B cell (primary cell): ENCODE results near the gene ZCCHC24. TPM values are rescaled to one million over a fixed set of nuclear protein-coding genes. Genes with fewer than 3 reads are reported as not detected.

Source experiments
- ATAC-seq: fragments of 200-7000 bp; cut with Tn5 transposase; one replicate; pipeline ENCODE4 v1.10.0; 2021; ENCODE audit warnings: low read depth, mild to moderate bottlenecking, moderate number of reproducible peaks, moderate library complexity
- CTCF ChIA-PET: fragments of 350-600 bp; sonication (Branson Sonifier 250); formaldehyde crosslinking; loops from one replicate; lab custom pipeline; 2021; ENCODE audit warnings: antibody characterized with exemption, inconsistent platforms; lab: Charles Lee
- POLR2A ChIA-PET: fragments of 350-600 bp; sonication (Branson Sonifier 250); formaldehyde crosslinking; loops from one replicate; lab custom pipeline; 2021; ENCODE audit warnings: antibody characterized with exemption; lab: Charles Lee
- DNase-seq: peaks from one replicate; pipeline ENCODE4 v3.0.0; 2013
- H2AFZ ChIP-seq: 2 replicates; pipeline ENCODE4 v1.6.1; 2012; ENCODE audit warnings: mild to moderate bottlenecking, low read depth, low read length; ENCODE audit not compliant: insufficient read depth, poor library complexity, severe bottlenecking
- H3K27ac ChIP-seq, 2 donors: 1 replicate in 1 of 2; 2 replicates in 1 of 2; pipeline ENCODE4 v1.5.1; 2012 to 2013; ENCODE audit warnings: low read length in 2 of 2, mild to moderate bottlenecking in 2 of 2, moderate library complexity in 1 of 2
- H3K27me3 ChIP-seq, 4 experiments: fragments of 200-600 bp in 1 of 4; sonication (generic) in 1 of 4; replicated peaks in 1 of 4; 1 replicate in 2 of 4; 2 replicates in 2 of 4; pipeline versions ENCODE4 v1.6.1 to v1.7.0; 2013 to 2016; ENCODE audit warnings: low read length in 3 of 4, mild to moderate bottlenecking in 2 of 4, mixed read lengths in 1 of 4, moderate library complexity in 1 of 4; ENCODE audit not compliant: insufficient read depth in 4 of 4, control insufficient read depth in 3 of 4; ENCODE audit errors: control extremely low read depth in 1 of 4
- H3K36me3 ChIP-seq, 2 experiments: replicated peaks in 1 of 2; 1 replicate in 1 of 2; 2 replicates in 1 of 2; pipeline versions ENCODE4 v1.6.1 to v1.7.1; 2013; ENCODE audit warnings: low read length in 1 of 2; ENCODE audit not compliant: insufficient read depth in 2 of 2, control insufficient read depth in 1 of 2; ENCODE audit errors: control extremely low read depth in 1 of 2, extremely low read depth in 1 of 2
- H3K4me1 ChIP-seq, 2 donors: fragments of 200-600 bp in 1 of 2; sonication (generic) in 1 of 2; 1 replicate in 1 of 2; 2 replicates in 1 of 2; pipeline versions ENCODE4 v1.5.1 to v1.6.1; 2013 to 2017; ENCODE audit warnings: low read length in 2 of 2; ENCODE audit not compliant: control insufficient read depth in 2 of 2, insufficient read depth in 2 of 2
- H3K4me2 ChIP-seq: replicated peaks from 2 replicates; pipeline ENCODE3; 2012; ENCODE audit warnings: mild to moderate bottlenecking, low read depth, low read length; ENCODE audit not compliant: poor library complexity, severe bottlenecking
- H3K4me3 ChIP-seq, 5 experiments: fragments of 200-600 bp in 1 of 5; sonication (generic) in 1 of 5; 1 replicate in 3 of 5; 2 replicates in 2 of 5; pipeline versions ENCODE4 v1.5.1 to v1.7.0; 2011 to 2016; ENCODE audit warnings: low read length in 4 of 5, mild to moderate bottlenecking in 4 of 5, low read depth in 2 of 5, control low read depth in 1 of 5, moderate library complexity in 1 of 5; ENCODE audit not compliant: insufficient read depth in 1 of 5; ENCODE audit errors: control extremely low read depth in 1 of 5, extremely low read depth in 1 of 5
- H3K79me2 ChIP-seq: fragments of 200-600 bp; sonication (generic); one replicate; pipeline ENCODE4 v1.6.0; 2016; ENCODE audit warnings: low read length; ENCODE audit not compliant: control insufficient read depth, insufficient read depth
- H3K9ac ChIP-seq: fragments of 200-600 bp; sonication (generic); 2 replicates; pipeline ENCODE4 v1.6.1; 2017; ENCODE audit warnings: mild to moderate bottlenecking, low read length, moderate library complexity
- H3K9me3 ChIP-seq, 3 donors: one replicate each; pipeline versions ENCODE4 v1.6.1 to v1.7.1; 2013; ENCODE audit warnings: low read length in 2 of 3; ENCODE audit not compliant: control insufficient read depth in 2 of 3, insufficient read depth in 1 of 3; ENCODE audit errors: control extremely low read depth in 1 of 3
- H4K20me1 ChIP-seq: 2 replicates; pipeline ENCODE4 v1.6.0; 2012; ENCODE audit warnings: mild to moderate bottlenecking, low read length; ENCODE audit not compliant: insufficient read depth, control insufficient read depth, poor library complexity, severe bottlenecking
- H3K27ac Mint-ChIP-seq: one replicate; pipeline ENCODE4 v1.8.0; 2021; ENCODE audit warnings: mixed read lengths
- H3K27me3 Mint-ChIP-seq: one replicate; pipeline ENCODE4 v1.8.0; 2021; ENCODE audit warnings: mixed read lengths
- H3K4me1 Mint-ChIP-seq: one replicate; pipeline ENCODE4 v1.8.0; 2021; ENCODE audit warnings: mixed read lengths
- H3K4me3 Mint-ChIP-seq: one replicate; pipeline ENCODE4 v1.8.0; 2021; ENCODE audit warnings: mixed read lengths
- H3K9me3 Mint-ChIP-seq: one replicate; pipeline ENCODE4 v1.8.0; 2022; ENCODE audit warnings: mixed read lengths; ENCODE audit not compliant: insufficient read depth
- EZH2 ChIP-seq: IDR thresholded peaks from 2 replicates; pipeline ENCODE4 v1.6.1; 2012; ENCODE audit warnings: borderline replicate concordance, low read depth, mild to moderate bottlenecking, moderate library complexity, low read length; ENCODE audit not compliant: insufficient read depth, poor library complexity, severe bottlenecking
- WGBS: methylation state at CpG from one replicate; pipeline ENCODE4 v1.1.5; 2013; ENCODE audit warnings: missing lambda C conversion rate; ENCODE audit not compliant: insufficient coverage; 5-methylcytosine and 5-hydroxymethylcytosine counted together
- intact Hi-C: fragments of 100-400 bp; cut with micrococcal nuclease; formaldehyde crosslinking; loops from one replicate; pipeline ENCODE4 v1.10.0; 2022
- polyA plus RNA-seq: library from polyadenylated mRNA; depleted of rRNA; stranded (reverse); fragments of >200 nt; gene quantifications from 2 replicates; pipeline ENCODE4 v1.2.3, GENCODE V29; 2012
- total RNA-seq, 2 donors: library from RNA; stranded (reverse); fragments of 120-200 nt in 1 of 2; gene quantifications; 1 replicate in 1 of 2; 2 replicates in 1 of 2; pipeline versions ENCODE4 v1.2.3 to v1.2.4, GENCODE V29; 2013 to 2022
- TF ChIP-seq, protein P1 (sequence below): fragments of 200-600 bp; IDR thresholded peaks from one replicate; pipeline ENCODE4 v1.8.0; 2022; ENCODE audit warnings: antibody characterized with exemption, mild to moderate bottlenecking

Gene ZCCHC24
- total and polyA plus RNA-seq, 2 donors (not counting 1 experiment from before 2014, with no cell fraction given): 0.34 to 2.3 TPM

DNA sequence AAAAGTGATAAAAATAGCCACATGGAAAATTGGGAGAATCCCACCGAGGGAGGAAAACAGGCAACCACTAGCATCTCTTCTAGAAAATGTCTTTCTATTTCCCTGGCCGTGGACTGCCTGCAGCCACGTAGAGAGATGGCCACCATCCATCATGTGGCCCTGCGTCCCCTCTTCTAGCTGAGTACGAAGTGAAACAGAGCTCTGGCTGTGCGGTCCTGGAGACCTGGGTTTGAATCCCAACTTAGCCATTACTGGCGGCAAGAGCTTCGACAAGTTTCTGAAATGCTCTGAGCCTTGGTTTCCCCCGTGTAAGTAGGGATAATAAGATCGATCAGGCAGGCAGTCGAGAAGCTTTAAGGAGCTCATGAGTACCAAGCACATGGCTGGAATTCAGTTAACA is 32.9 kb downstream of the ZCCHC24 start:
- CTCF ChIA-PET: no interaction called here
- peaks cover 0 to 4% of the 10 kb centered on the region in 2 donors for H3K4me1 ChIP-seq
- no peaks in the 10 kb centered on the region for H3K9me3 Mint-ChIP-seq

DNA sequence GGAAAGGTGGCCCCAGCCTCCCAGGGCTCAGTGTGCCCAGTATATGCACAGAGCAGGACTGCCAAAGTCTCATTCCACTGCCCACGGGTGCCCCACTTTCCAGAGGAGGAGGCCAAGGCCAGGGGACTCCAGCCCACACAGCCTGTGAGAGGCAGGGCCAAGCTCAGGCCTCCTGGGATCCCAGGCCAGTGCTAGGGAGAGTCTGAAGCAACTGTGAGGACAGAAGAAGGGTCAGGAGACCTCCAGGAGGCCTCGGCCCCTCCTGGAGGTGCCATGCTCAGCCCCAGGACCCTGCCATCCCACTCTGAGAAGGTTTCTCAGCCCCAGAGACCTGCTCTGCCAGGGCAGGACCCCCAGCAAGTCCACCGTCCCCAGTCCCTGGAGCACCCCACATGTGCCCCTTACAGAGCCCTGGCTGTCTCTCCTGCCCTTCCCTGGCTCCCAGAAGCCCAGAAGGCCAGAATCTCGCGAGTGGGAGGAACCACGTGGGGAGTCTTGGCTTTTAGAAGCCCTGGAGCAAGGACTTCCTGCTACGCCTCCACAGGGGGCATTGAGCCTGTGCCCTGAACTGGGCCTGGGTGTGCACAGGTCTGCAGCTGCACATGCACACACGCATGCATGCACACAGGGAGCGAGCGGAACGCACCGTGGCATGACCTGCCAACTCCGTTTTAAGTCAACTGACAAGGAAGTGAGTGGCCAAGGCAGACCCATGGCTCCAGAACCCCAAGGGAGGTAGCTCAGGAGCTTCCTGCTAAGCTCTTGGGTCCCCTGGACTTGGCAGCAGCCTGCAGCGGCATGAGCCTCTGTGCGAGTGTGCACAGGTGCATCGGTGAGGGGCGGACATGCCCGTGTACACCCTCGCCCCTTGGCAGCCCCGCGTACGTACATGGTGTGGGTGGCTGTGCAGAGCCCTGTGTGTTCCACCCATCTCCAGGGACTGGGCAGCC is 33.6 kb downstream of the ZCCHC24 start:
- Histone ChIP-seq H3K4me1 (peaks cover 0 to 4% of the 10 kb centered on the region in 2 donors), H3K27me3 (no peaks in the 10 kb centered on the region), H3K27ac (no peak overlapping the region), H2AFZ (no peak overlapping the region), H3K9ac (no peak overlapping the region), H3K9me3 (no peaks in the 10 kb centered on the region), H3K79me2 (no peaks in the 10 kb centered on the region), H4K20me1 (no peaks in the 10 kb centered on the region), H3K4me3 (no peak overlapping the region), H3K4me2 (no peak overlapping the region), H3K36me3 (no peaks in the 10 kb centered on the region)
- TF ChIP-seq, protein P1, sequence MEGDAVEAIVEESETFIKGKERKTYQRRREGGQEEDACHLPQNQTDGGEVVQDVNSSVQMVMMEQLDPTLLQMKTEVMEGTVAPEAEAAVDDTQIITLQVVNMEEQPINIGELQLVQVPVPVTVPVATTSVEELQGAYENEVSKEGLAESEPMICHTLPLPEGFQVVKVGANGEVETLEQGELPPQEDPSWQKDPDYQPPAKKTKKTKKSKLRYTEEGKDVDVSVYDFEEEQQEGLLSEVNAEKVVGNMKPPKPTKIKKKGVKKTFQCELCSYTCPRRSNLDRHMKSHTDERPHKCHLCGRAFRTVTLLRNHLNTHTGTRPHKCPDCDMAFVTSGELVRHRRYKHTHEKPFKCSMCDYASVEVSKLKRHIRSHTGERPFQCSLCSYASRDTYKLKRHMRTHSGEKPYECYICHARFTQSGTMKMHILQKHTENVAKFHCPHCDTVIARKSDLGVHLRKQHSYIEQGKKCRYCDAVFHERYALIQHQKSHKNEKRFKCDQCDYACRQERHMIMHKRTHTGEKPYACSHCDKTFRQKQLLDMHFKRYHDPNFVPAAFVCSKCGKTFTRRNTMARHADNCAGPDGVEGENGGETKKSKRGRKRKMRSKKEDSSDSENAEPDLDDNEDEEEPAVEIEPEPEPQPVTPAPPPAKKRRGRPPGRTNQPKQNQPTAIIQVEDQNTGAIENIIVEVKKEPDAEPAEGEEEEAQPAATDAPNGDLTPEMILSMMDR: no peak
- TF ChIP-seq EZH2: no peak
- H3K4me3 Mint-ChIP-seq: no peak overlapping the region
- H3K9me3 Mint-ChIP-seq: no peaks in the 10 kb centered on the region
- no peak overlapping the region for H3K27ac Mint-ChIP-seq
- H3K4me1 Mint-ChIP-seq: peaks cover 8% of the 10 kb centered on the region
- ChIA-PET CTCF (no interaction called here), POLR2A (no interaction called here)
- intact Hi-C loops: no loop called here
- WGBS: 85% methylated on average over 19 of the region's 22 CpGs
- DNase-seq: no peak
- no peaks in the 10 kb centered on the region for H3K27me3 Mint-ChIP-seq
- ATAC-seq: no peak

More for the DNA sequence above, 32.9 kb downstream of the ZCCHC24 start:
- no peak for TF ChIP-seq EZH2
- TF ChIP-seq, protein P1: no peak
- H3K27me3 ChIP-seq: no peaks in the 10 kb centered on the region
- H2AFZ ChIP-seq: no peak overlapping the region
- no peak for DNase-seq
- intact Hi-C loops: no loop called here
- H3K9ac ChIP-seq: no peak overlapping the region
- no peaks in the 10 kb centered on the region for H4K20me1 ChIP-seq
- no peak overlapping the region for H3K4me3 ChIP-seq
- 93% methylated on average over 10 of the region's 11 CpGs for WGBS
- H3K27ac Mint-ChIP-seq: no peak overlapping the region
- ATAC-seq: no peak
- H3K4me3 Mint-ChIP-seq: no peak overlapping the region
- H3K27me3 Mint-ChIP-seq: no peaks in the 10 kb centered on the region
- no peak overlapping the region for H3K4me2 ChIP-seq
- H3K4me1 Mint-ChIP-seq: peaks cover 8% of the 10 kb centered on the region
- no peaks in the 10 kb centered on the region for H3K36me3 ChIP-seq
- no peak overlapping the region for H3K27ac ChIP-seq
- POLR2A ChIA-PET: no interaction called here
- H3K79me2 ChIP-seq: no peaks in the 10 kb centered on the region
- no peaks in the 10 kb centered on the region for H3K9me3 ChIP-seq
